Retinal pigment epithelial cell (primary cell): ENCODE results near the gene EHD3.

Experiments
- DNase-seq: peaks from one replicate; pipeline ENCODE4 v3.0.0-alpha.2; 2010; ENCODE audit warnings: low read depth
- H3K4me3 ChIP-seq: 2 replicates; pipeline ENCODE4 v1.5.1; 2011; ENCODE audit warnings: mild to moderate bottlenecking, low read length, control low read depth, moderate library complexity
- TF ChIP-seq, protein P1 (sequence below): conservative IDR thresholded peaks from 2 replicates; pipeline ENCODE4 v1.5.1; 2011; ENCODE audit warnings: low read depth, low read length, control low read depth, inconsistent platforms

Gene EHD3

DNA sequence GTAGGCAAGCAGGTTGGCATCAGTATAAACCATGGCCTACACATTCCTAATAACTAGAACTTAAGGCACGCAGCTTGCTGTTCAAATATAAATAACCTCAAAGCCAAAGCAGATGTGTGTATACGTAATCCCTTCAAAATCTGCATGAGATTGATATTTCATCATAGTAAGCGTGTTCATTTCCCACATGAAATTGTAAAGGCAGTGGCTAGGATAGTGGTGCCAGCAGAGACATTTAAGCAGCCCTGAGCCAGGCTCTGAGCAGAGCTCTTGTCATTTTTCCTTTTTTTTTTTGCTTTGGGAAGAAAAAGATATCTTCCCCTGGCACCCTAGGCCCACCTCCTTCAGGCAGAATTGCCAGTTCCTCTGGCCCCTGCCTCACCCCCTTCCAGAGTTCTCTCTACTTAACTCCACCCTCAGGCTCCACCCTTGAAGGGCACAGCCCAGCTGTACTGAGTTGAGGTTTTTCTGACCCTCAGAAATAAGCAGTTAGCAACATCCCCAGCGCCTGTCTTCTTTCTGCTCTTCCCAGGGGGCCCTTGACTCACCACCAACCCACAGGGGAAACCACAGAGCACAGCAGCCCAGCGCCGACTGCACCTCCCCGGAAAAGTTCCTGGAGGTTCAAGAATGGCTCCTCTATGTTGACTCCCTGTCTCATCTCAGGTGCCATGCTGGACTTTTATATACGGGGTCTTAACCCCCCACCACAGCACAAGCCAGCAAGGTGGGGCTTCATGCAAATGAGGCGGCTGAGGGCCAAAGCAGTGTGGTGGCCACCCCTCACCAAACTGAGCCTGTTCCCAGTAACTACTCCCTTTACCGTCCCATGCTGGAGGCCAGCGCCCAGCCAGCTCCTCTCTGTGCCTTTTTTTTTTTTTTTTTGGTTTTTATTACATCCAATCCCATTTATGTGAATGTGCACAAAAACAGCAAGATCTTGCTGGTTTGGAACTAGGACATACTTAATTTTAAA is 84.7 kb downstream of the EHD3 start:
- no peak overlapping the region for H3K4me3 ChIP-seq
- no peak for DNase-seq
- TF ChIP-seq, protein P1, sequence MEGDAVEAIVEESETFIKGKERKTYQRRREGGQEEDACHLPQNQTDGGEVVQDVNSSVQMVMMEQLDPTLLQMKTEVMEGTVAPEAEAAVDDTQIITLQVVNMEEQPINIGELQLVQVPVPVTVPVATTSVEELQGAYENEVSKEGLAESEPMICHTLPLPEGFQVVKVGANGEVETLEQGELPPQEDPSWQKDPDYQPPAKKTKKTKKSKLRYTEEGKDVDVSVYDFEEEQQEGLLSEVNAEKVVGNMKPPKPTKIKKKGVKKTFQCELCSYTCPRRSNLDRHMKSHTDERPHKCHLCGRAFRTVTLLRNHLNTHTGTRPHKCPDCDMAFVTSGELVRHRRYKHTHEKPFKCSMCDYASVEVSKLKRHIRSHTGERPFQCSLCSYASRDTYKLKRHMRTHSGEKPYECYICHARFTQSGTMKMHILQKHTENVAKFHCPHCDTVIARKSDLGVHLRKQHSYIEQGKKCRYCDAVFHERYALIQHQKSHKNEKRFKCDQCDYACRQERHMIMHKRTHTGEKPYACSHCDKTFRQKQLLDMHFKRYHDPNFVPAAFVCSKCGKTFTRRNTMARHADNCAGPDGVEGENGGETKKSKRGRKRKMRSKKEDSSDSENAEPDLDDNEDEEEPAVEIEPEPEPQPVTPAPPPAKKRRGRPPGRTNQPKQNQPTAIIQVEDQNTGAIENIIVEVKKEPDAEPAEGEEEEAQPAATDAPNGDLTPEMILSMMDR, result no peak
